ENCODE measurements around the gene LTBP1.

- TF ChIP-seq POLR2AphosphoS5 (IDR thresholded peaks at IDR 0.05; ENCODE audit: low read depth, low read length): no peak
- TF ChIP-seq POLR2A (IDR thresholded peaks at IDR 0.05; ENCODE audit: low read depth, low read length): no peak
Observed at GRCh38 chr2:33100921-33101320, 154.2 kb downstream of the LTBP1 start.

All from GM12892 (cell line).